Thymus (tissue), 14 donors: ENCODE measurements around the gene STAT5B. TPM values are rescaled to one million over a fixed set of nuclear protein-coding genes. Genes with fewer than 3 reads are reported as not detected.
A peak's percentile ranks its signal among the peaks of the same experiment; 100 is the strongest.
"Not testable (repeated sequence)": the region's sequence is repeated elsewhere in the genome, so short reads cannot be mapped to it uniquely, and the experiment has no call there.

ENCODE experiments used
- DNase-seq, 9 donors: peaks; one replicate each; pipeline ENCODE4 v3.0.0-alpha.2; 2013; ENCODE audit warnings: low spot score in 9 of 9, low read depth in 6 of 9, missing footprints in 1 of 9
- H3K27ac ChIP-seq, 2 donors: one replicate each; pipeline ENCODE4 v1.5.1; 2013; ENCODE audit warnings: control low read depth in 1 of 2, low read depth in 1 of 2, low read length in 1 of 2, mild to moderate bottlenecking in 1 of 2, moderate library complexity in 1 of 2
- H3K27me3 ChIP-seq, 2 donors: one replicate each; pipeline ENCODE4 v1.5.1; 2013; ENCODE audit warnings: low read length in 1 of 2; ENCODE audit not compliant: control insufficient read depth in 2 of 2, insufficient read depth in 1 of 2
- H3K36me3 ChIP-seq, 2 donors: one replicate each; pipeline ENCODE4 v1.5.1; 2013; ENCODE audit warnings: low read length in 1 of 2, mild to moderate bottlenecking in 1 of 2, moderate library complexity in 1 of 2; ENCODE audit not compliant: control insufficient read depth in 2 of 2, insufficient read depth in 2 of 2
- H3K4me1 ChIP-seq, 2 donors: one replicate each; pipeline ENCODE4 v1.5.1; 2013; ENCODE audit warnings: low read length in 2 of 2; ENCODE audit not compliant: control insufficient read depth in 2 of 2, insufficient read depth in 2 of 2
- H3K4me3 ChIP-seq, 2 donors: one replicate each; pipeline ENCODE4 v1.5.1; 2013; ENCODE audit warnings: low read length in 2 of 2, control low read depth in 1 of 2, mild to moderate bottlenecking in 1 of 2
- H3K9me3 ChIP-seq, 2 donors: one replicate each; pipeline ENCODE4 v1.5.1; 2013; ENCODE audit warnings: low read length in 1 of 2, mild to moderate bottlenecking in 1 of 2; ENCODE audit not compliant: control insufficient read depth in 2 of 2, insufficient read depth in 1 of 2
- WGBS: extraction: QIAGEN DNeasy Blood & Tissue Kit; methylation state at CpG from one replicate; pipeline ENCODE4 v1.1.7; 2013; 5-methylcytosine and 5-hydroxymethylcytosine counted together
- long read RNA-seq, 10 donors: transcript quantifications; one replicate each; lab custom pipeline, GENCODE V29; 2026
- polyA plus RNA-seq: library from polyadenylated mRNA; stranded (reverse); fragments of 200-250 nt; gene quantifications from one replicate; pipeline ENCODE4 v1.2.3, GENCODE V29; 2013
- total RNA-seq: library from RNA; stranded (reverse); fragments of 120-200 nt; gene quantifications from one replicate; pipeline ENCODE4 v1.2.4, GENCODE V29; 2013
- donor health status: healthy.

The STAT5B gene
- 40.9 TPM for total RNA-seq
- polyA plus RNA-seq, result 51.6 TPM
- long read RNA-seq, donor 1, result 0 reads
- long read RNA-seq, donor 2, result 0 reads
- long read RNA-seq, donor 3, full-length matches to known transcripts, result 19 of 24 reads
- long read RNA-seq, donor 3, partial matches to known transcripts, result 0 of 24 reads
- long read RNA-seq, donor 3, other reads (novel, unspliced or antisense), result 5 of 24 reads
- long read RNA-seq, donor 4, full-length matches to known transcripts, result 8 of 13 reads
- long read RNA-seq, donor 4, partial matches to known transcripts, result 5 of 13 reads
- long read RNA-seq, donor 4, other reads (novel, unspliced or antisense), result 0 of 13 reads
- long read RNA-seq, donor 5, full-length matches to known transcripts, result 11 of 90 reads
- long read RNA-seq, donor 5, partial matches to known transcripts, result 70 of 90 reads
- long read RNA-seq, donor 5, other reads (novel, unspliced or antisense), result 9 of 90 reads
- long read RNA-seq, donor 6, full-length matches to known transcripts, result 6 of 6 reads
- long read RNA-seq, donor 6, partial matches to known transcripts, result 0 of 6 reads
- long read RNA-seq, donor 6, other reads (novel, unspliced or antisense), result 0 of 6 reads
- long read RNA-seq, donor 7, full-length matches to known transcripts, result 4 of 80 reads
- long read RNA-seq, donor 7, partial matches to known transcripts, result 71 of 80 reads
- long read RNA-seq, donor 7, other reads (novel, unspliced or antisense), result 5 of 80 reads
- long read RNA-seq, donor 8, full-length matches to known transcripts, result 4 of 4 reads
- long read RNA-seq, donor 8, partial matches to known transcripts, result 0 of 4 reads
- long read RNA-seq, donor 8, other reads (novel, unspliced or antisense), result 0 of 4 reads
- long read RNA-seq, donor 9, full-length matches to known transcripts, result 7 of 7 reads
- long read RNA-seq, donor 9, partial matches to known transcripts, result 0 of 7 reads
- long read RNA-seq, donor 9, other reads (novel, unspliced or antisense), result 0 of 7 reads
- long read RNA-seq, donor 10, full-length matches to known transcripts, result 17 of 17 reads
- long read RNA-seq, donor 10, partial matches to known transcripts, result 0 of 17 reads
- long read RNA-seq, donor 10, other reads (novel, unspliced or antisense), result 0 of 17 reads

DNA sequence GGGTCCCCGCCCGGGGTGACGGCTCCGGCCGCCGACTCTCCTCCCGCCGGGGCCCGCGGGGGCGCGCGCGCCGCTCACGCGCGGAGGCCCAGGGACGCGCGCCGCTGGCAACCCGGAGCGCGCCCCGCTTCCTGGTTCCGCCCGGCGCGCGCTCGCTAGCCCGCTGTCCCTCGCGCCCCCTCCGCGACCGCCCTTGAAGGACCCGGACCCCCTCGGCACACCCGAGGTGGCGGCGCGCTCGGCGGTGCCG is at the start of gene STAT5B:
Gene STAT5B (minus strand): TSS at position 33 of the 250 bp plus-strand sequence. CDS start 44,264 bp downstream, outside the sequence.
- peak within 1 kb of the TSS; percentile 55 to 92 for H3K27ac ChIP-seq
- H3K36me3 ChIP-seq, result no peaks in the 10 kb centered on the region
- peaks cover 0 to 5% of the 10 kb centered on the region in 2 donors for H3K27me3 ChIP-seq
- peak within 1 kb of the TSS; percentile 74 to 97 for H3K4me3 ChIP-seq
- H3K9me3 ChIP-seq, result peaks cover 0 to 6% of the 10 kb centered on the region in 2 donors
- DNase-seq, result peak in 6 of 9 donors; percentile 65 to 85 (median 72)
- H3K4me1 ChIP-seq, result peaks cover 14 to 25% of the 10 kb centered on the region in 2 donors
- under 1% methylated on average over 47 of the region's 47 CpGs for WGBS

DNA sequence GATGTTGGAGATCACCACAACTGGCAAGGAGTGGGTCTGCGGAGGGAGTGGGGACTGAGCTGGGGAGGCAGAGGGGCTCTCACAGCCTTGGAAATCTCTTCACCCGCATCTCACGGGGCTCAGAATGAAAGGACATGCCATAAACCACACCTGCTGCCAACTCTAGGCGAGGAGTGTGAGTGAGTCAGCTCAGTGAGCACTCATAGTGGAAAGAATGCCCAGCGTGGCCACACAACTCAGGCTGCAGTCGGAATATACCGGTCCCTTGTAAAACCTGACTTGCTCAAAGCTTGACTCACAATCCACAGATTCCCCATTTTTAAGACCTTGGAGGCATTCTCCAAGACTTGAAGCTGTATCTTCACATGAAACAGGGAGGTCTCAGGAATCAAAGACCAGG is 48.8 kb upstream of the STAT5B start:
- Histone ChIP-seq H3K9me3 (no peaks in the 10 kb centered on the region), H3K4me1 (peaks cover 1 to 34% of the 10 kb centered on the region in 2 donors), H3K27me3 (no peaks in the 10 kb centered on the region), H3K36me3 (peaks cover 46 to 70% of the 10 kb centered on the region in 2 donors), H3K27ac (no peak overlapping the region), H3K4me3 (no peak overlapping the region)
- WGBS, result 95% methylated on average over 7 of the region's 7 CpGs
- DNase-seq, result no peak

DNA sequence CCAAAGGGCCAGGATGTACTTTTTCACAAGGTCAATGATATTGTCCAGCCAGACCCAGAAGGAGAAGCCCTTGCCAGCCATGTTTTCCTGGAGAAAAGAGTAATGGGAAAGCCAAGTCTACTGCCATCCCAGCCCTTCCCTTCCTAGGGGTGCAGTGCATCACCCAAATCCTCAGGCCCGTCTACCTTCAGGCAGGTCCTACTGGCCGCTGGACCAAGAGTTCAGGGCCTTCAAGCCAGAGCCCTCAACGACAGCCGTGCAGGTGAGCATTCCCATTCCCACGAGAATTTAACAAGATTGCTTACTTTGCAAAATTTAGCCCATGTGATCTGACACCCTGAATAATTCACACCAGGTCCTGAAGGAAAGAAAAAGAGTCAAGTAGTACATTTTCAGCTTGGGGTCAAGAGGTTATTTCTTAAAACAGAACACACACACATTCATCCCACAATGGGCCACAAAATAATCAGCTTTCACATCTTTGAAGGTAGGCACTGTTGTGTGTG is 47.1 kb upstream of the STAT5B start:
- WGBS, result 91% methylated on average over 5 of the region's 5 CpGs
- Histone ChIP-seq H3K4me1 (peaks cover 12 to 51% of the 10 kb centered on the region in 2 donors), H3K4me3 (no peak overlapping the region), H3K9me3 (no peaks in the 10 kb centered on the region), H3K27ac (peak overlapping the region in 1 of 2 donors; percentile 34), H3K27me3 (no peaks in the 10 kb centered on the region), H3K36me3 (peaks cover 34 to 59% of the 10 kb centered on the region in 2 donors)
- no peak for DNase-seq

DNA sequence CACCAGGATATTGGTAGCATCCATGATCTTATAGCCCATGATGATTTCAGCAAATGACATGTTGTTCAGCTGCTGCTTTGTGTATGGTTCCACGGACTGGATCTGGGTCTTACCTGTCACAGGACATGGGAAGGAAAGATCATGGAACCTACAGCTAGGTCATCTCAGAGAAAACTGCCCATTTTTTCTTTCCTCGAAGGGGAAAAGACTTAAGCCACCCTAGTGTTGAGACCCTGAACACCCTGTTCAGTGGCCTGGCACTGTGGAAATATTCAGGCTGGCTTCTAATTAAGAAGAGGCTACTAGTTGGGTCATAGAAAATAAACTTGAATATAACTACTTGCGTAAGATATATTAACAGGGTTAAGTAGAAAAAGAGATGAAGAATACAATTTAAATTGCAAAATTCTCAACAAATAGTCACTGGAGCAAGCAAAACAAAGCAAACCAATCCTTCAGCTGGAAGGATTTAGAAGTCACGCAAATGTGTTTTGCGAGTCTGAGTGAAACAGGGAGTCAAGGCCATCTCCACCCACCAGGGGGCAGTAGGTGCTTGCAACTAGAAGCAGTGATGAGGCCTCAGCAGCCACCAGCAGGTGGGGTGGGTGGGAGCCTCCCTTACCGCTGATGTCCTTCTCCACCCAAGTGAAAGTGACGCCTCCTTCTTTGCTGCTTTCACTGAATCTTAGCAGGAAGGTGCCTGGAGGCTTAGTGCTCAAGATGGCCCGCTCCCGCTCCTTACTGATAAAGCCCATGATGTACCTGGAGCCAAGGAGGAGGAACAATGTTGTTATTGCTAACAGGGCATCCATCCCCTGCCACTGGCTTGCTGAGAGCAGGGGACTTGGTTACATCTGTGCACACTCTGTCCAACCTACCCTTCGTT is 46.4 kb upstream of the STAT5B start:
- WGBS, result 45% methylated on average over 10 of the region's 10 CpGs
- Histone ChIP-seq H3K4me3 (no peak overlapping the region), H3K27ac (peak overlapping the region in 1 of 2 donors; percentile 34), H3K27me3 (no peaks in the 10 kb centered on the region), H3K36me3 (peaks cover 34 to 59% of the 10 kb centered on the region in 2 donors), H3K9me3 (no peaks in the 10 kb centered on the region), H3K4me1 (peaks cover 14 to 58% of the 10 kb centered on the region in 2 donors)
- DNase-seq, result peak; percentile 84 to 100 (median 96)

DNA sequence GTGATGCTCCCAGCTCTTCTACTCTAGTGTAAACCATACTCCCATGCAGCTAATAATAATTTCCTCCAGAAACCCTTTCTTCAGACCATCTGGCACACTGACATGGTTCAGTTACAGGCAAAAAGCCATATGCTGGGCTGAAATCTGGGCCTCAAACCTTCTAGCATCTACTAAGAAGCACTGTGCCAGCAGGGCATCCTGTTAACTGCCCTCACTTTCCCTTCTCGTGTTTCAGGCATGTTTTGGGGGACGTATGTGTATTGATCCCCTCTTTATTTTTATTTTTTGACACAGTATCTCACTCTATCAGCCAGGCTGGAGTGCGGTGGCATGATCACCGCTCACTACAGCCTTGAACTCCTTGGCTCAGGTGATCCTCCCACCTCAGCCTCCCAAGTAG is 45.4 kb upstream of the STAT5B start:
- Histone ChIP-seq H3K27me3 (no peaks in the 10 kb centered on the region), H3K4me1 (peaks cover 25 to 68% of the 10 kb centered on the region in 2 donors), H3K4me3 (no peak overlapping the region), H3K9me3 (no peaks in the 10 kb centered on the region), H3K36me3 (peaks cover 31 to 61% of the 10 kb centered on the region in 2 donors), H3K27ac (peak overlapping the region in 1 of 2 donors; percentile 99)
- 94% methylated on average over 4 of the region's 4 CpGs for WGBS
- no peak for DNase-seq

DNA sequence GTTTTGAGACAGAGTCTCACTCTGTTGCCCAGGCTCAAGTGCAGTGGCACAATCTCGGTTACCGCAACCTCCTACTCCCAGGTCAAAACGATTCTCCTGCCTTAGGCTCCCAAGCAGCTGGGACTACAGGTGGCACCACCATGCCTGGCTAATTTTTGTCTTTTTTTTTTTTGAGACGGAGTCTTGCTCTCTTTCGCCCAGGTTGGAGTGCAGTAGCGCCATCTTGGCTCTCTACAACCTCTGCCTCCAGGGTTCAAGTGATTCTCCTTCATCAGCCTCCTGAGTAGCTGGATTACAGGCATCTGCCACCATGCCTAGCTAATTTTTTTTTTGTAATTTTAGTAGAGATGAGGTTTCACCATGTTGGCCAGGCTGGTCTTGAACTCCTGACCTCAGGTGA is 41.8 kb upstream of the STAT5B start:
- H3K4me3 ChIP-seq, H3K9me3 ChIP-seq, H3K27me3 ChIP-seq, DNase-seq: not testable (repeated sequence)
- peak overlapping the region in 1 of 2 donors; percentile 99 for H3K27ac ChIP-seq
- WGBS, result 93% methylated on average over 6 of the region's 6 CpGs
- H3K36me3 ChIP-seq, result peaks cover 12 to 50% of the 10 kb centered on the region in 2 donors
- H3K4me1 ChIP-seq, result peaks cover 54 to 100% of the 10 kb centered on the region in 2 donors

DNA sequence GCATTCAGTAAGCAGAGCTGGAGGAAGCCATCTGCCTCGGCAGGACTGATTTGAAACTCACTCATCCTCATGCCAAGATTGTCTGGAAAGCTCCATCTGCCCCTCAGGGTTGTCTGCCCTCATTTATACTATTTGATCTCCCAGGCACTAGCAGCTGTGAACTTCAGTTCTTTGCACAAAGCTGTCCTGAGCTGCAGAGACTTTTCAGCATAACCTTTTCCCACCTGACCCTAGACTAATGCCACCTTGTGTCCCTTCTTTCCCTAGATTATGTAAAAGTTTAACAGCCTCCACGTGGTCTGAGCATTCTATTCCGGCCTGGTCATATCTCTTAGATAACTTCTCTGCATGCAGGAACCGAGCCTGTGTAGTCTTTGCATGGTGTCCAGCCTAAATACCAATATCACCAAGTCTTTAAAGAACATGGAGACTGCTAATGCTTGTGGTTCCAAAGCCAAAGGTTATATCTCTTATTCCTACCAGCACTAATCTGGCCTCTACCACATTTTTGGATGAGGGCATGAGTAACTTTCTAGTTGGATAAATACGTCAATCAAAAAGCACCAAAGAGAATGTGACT is 41.2 kb upstream of the STAT5B start:
- Histone ChIP-seq H3K36me3 (peaks cover 11 to 45% of the 10 kb centered on the region in 2 donors), H3K9me3 (no peaks in the 10 kb centered on the region), H3K27me3 (no peaks in the 10 kb centered on the region), H3K4me1 (peaks cover 54 to 100% of the 10 kb centered on the region in 2 donors), H3K4me3 (no peak overlapping the region), H3K27ac (peak overlapping the region; percentile 75 to 99)
- WGBS, result 76% methylated on average over 5 of the region's 5 CpGs
- DNase-seq, result peak in 4 of 9 donors; percentile 40 to 72 (median 50)

DNA sequence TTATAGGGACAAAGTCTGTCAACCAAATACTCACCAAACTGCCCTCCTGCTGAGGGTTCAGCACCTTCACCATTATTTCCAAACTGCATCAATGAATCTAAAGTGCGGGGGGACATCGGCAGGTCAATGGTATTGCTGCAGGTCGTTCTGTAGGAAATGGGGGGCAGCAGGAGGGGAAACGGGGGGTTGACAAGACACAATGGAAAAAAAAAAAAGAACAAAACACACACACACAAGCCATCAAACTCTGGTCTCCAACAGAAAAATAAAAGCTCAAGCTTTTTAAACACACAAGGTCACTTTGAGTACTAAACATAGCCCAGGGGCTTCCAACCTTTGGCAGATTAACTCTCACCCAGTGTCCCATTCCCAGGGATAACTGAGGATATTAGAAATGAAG is 40.6 kb upstream of the STAT5B start:
- Histone ChIP-seq H3K4me1 (peaks cover 57 to 100% of the 10 kb centered on the region in 2 donors), H3K27ac (peak overlapping the region; percentile 75 to 99), H3K9me3 (peaks cover 0 to 3% of the 10 kb centered on the region in 2 donors), H3K27me3 (no peaks in the 10 kb centered on the region), H3K36me3 (peaks cover 7 to 39% of the 10 kb centered on the region in 2 donors), H3K4me3 (no peak overlapping the region)
- no peak for DNase-seq
- 78% methylated on average over 4 of the region's 4 CpGs for WGBS
